Caco-2 (cell line): ENCODE measurements around the gene ABRACL. TPM values are rescaled to one million over a fixed set of nuclear protein-coding genes. Genes with fewer than 3 reads are reported as not detected.

ENCODE experiments used
- BruUV-seq: library from RNA; stranded (reverse); fragments of 400-500 nt; replicated peaks from 2 replicates; lab custom pipeline; 2021; lab: Mats Ljungman, UMichigan
- CTCF ChIA-PET: fragments of 300-600 bp; sonication (Branson Sonifier 250); formaldehyde crosslinking; loops from one replicate; lab custom pipeline; 2022; ENCODE audit warnings: antibody characterized with exemption; lab: Charles Lee
- POLR2A ChIA-PET: fragments of 300-600 bp; sonication (Branson Sonifier 250); formaldehyde crosslinking; loops from one replicate; lab custom pipeline; 2022; ENCODE audit warnings: antibody characterized with exemption; lab: Charles Lee
- DNase-seq, 2 experiments: peaks; one replicate each; pipeline versions ENCODE4 v3.0.0 to v3.0.0-alpha.2; 2020 to 2022
- H3K27me3 ChIP-seq: replicated peaks from 2 replicates; pipeline ENCODE4 v1.6.0; 2011; ENCODE audit warnings: low read length; ENCODE audit not compliant: control insufficient read depth, insufficient read depth
- H3K36me3 ChIP-seq: 2 replicates; pipeline ENCODE4 v1.5.1; 2011; ENCODE audit warnings: low read length; ENCODE audit not compliant: control insufficient read depth, insufficient read depth
- H3K4me1 ChIP-seq: fragments of 250-450 bp; sonication (Bioruptor Pico); 2 replicates; pipeline ENCODE4 v1.5.1; 2020; ENCODE audit warnings: mild to moderate bottlenecking
- H3K4me3 ChIP-seq: 2 replicates; pipeline ENCODE4 v1.5.1; 2011; ENCODE audit warnings: low read depth, mild to moderate bottlenecking, control low read depth, low read length
- H3K9me3 ChIP-seq: fragments of 250-450 bp; sonication (Bioruptor Pico); 2 replicates; pipeline ENCODE4 v1.5.1; 2020; ENCODE audit warnings: mild to moderate bottlenecking, moderate library complexity
- H3K27ac Mint-ChIP-seq: one replicate; pipeline ENCODE4 v1.8.0; 2022; ENCODE audit warnings: mixed read lengths; ENCODE audit not compliant: unreplicated experiment
- H3K27me3 Mint-ChIP-seq: one replicate; pipeline ENCODE4 v1.8.0; 2022; ENCODE audit warnings: mixed read lengths; ENCODE audit not compliant: insufficient read depth, unreplicated experiment
- H3K36me3 Mint-ChIP-seq: one replicate; pipeline ENCODE4 v1.8.0; 2022; ENCODE audit warnings: mild to moderate bottlenecking, mixed read lengths; ENCODE audit not compliant: insufficient read depth, unreplicated experiment
- H3K4me1 Mint-ChIP-seq: one replicate; pipeline ENCODE4 v1.8.0; 2022; ENCODE audit warnings: low read depth, mixed read lengths; ENCODE audit not compliant: unreplicated experiment
- H3K4me3 Mint-ChIP-seq: one replicate; pipeline ENCODE4 v1.8.0; 2022; ENCODE audit warnings: mild to moderate bottlenecking, moderate library complexity, mixed read lengths; ENCODE audit not compliant: unreplicated experiment
- H3K9me3 Mint-ChIP-seq: one replicate; pipeline ENCODE4 v1.8.0; 2022; ENCODE audit warnings: mixed read lengths; ENCODE audit not compliant: unreplicated experiment
- intact Hi-C: fragments of 100-400 bp; cut with micrococcal nuclease; formaldehyde crosslinking; loops from one replicate; pipeline ENCODE4 v1.10.0; 2022; ENCODE audit not compliant: unreplicated experiment
- total RNA-seq: library from RNA; stranded (reverse); gene quantifications from 2 replicates; pipeline ENCODE4 v1.2.3, GENCODE V29; 2022
- TF ChIP-seq, protein P1 (sequence below), 2 experiments: fragments of 200-600 bp in 1 of 2; IDR thresholded peaks; 1 replicate in 1 of 2; 2 replicates in 1 of 2; pipeline versions ENCODE4 v1.5.1 to v1.8.0; 2011 to 2022; ENCODE audit warnings: antibody characterized with exemption in 1 of 2, control low read depth in 1 of 2, inconsistent platforms in 1 of 2, low read depth in 1 of 2, low read length in 1 of 2, mild to moderate bottlenecking in 1 of 2, moderate library complexity in 1 of 2; ENCODE audit not compliant: insufficient read depth in 1 of 2, severe bottlenecking in 1 of 2, unreplicated experiment in 1 of 2

The ABRACL gene
- total RNA-seq, 1 experiment from 2014 or later, result 90.3 TPM

DNA sequence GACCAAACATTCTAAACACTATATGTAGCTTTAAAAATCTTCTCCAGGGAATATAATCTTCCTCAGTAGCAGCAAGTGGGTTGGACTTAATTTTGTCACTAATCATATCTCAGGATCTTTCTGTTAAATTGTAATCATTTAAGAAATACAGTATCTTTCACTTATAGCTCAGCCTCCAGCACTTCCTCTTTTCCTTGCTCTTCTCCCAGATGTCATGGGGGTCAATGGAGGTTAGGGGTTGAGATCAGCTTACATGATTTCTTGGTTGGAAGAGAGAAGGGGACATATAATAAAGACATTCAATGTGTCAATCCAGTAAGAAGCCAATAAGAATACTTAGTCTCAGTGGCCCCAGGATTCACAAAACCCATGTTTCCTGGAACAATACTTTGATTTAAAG is 24.8 kb upstream of the ABRACL start:
- Mint-ChIP-seq H3K4me1 (peaks cover 6% of the 10 kb centered on the region), H3K9me3 (no peaks in the 10 kb centered on the region), H3K27me3 (no peaks in the 10 kb centered on the region), H3K36me3 (no peaks in the 10 kb centered on the region), H3K4me3 (no peak overlapping the region), H3K27ac (no peak overlapping the region)
- no peaks in the 10 kb centered on the region for H3K36me3 ChIP-seq
- TF ChIP-seq, protein P1, sequence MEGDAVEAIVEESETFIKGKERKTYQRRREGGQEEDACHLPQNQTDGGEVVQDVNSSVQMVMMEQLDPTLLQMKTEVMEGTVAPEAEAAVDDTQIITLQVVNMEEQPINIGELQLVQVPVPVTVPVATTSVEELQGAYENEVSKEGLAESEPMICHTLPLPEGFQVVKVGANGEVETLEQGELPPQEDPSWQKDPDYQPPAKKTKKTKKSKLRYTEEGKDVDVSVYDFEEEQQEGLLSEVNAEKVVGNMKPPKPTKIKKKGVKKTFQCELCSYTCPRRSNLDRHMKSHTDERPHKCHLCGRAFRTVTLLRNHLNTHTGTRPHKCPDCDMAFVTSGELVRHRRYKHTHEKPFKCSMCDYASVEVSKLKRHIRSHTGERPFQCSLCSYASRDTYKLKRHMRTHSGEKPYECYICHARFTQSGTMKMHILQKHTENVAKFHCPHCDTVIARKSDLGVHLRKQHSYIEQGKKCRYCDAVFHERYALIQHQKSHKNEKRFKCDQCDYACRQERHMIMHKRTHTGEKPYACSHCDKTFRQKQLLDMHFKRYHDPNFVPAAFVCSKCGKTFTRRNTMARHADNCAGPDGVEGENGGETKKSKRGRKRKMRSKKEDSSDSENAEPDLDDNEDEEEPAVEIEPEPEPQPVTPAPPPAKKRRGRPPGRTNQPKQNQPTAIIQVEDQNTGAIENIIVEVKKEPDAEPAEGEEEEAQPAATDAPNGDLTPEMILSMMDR (IDR thresholded peaks at IDR 0.05; ENCODE audit: insufficient read depth in 1 of 2, low read depth in 1 of 2, low read length in 1 of 2, severe bottlenecking in 1 of 2, unreplicated experiment in 1 of 2), result no peak
- H3K4me3 ChIP-seq, result no peak overlapping the region
- H3K4me1 ChIP-seq, result no peaks in the 10 kb centered on the region
- no TSS peak for BruUV-seq
- CTCF ChIA-PET, result no interaction called here
- H3K9me3 ChIP-seq, result no peaks in the 10 kb centered on the region
- no peak for DNase-seq
- POLR2A ChIA-PET, result no interaction called here
- H3K27me3 ChIP-seq, result no peaks in the 10 kb centered on the region
- intact Hi-C loops, result no loop called here

DNA sequence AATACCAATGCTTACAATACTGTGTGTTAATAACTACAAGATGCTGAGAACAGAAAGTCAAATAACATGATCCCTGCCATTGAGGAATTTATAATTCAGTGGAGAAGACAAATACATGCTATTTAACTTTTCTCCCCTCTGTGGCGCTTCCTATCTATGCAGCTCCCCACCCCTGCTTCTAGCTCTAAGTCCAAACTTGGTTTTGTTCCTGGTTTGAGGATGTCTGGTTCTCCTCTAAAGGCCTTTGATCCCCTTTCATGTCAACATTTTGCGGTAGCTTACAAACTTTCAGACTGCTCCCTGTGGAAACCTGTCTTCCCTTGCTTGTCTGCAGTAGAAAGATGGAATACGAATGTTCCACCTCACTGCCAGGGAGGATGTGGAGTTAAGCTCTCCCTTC is 22.1 kb upstream of the ABRACL start:
- intact Hi-C loops, result no loop called here
- POLR2A ChIA-PET, result no interaction called here
- no peaks in the 10 kb centered on the region for H3K36me3 Mint-ChIP-seq
- 0 out of 2 replicates have a peak, but pooled peaks cover 10% of the 10 kb centered on the region for H3K4me1 ChIP-seq
- H3K9me3 Mint-ChIP-seq, result no peaks in the 10 kb centered on the region
- H3K4me1 Mint-ChIP-seq, result peaks cover 6% of the 10 kb centered on the region
- BruUV-seq, result no TSS peak
- H3K9me3 ChIP-seq, result no peaks in the 10 kb centered on the region
- no peak for DNase-seq
- H3K36me3 ChIP-seq, result no peaks in the 10 kb centered on the region
- H3K27ac Mint-ChIP-seq, result no peak overlapping the region
- H3K27me3 ChIP-seq, result no peaks in the 10 kb centered on the region
- no peak overlapping the region for H3K4me3 ChIP-seq
- CTCF ChIA-PET, result no interaction called here
- H3K4me3 Mint-ChIP-seq, result no peak overlapping the region
- H3K27me3 Mint-ChIP-seq, result no peaks in the 10 kb centered on the region
- TF ChIP-seq, protein P1 (IDR thresholded peaks at IDR 0.05; ENCODE audit: insufficient read depth in 1 of 2, low read depth in 1 of 2, low read length in 1 of 2, severe bottlenecking in 1 of 2, unreplicated experiment in 1 of 2), result no peak

DNA sequence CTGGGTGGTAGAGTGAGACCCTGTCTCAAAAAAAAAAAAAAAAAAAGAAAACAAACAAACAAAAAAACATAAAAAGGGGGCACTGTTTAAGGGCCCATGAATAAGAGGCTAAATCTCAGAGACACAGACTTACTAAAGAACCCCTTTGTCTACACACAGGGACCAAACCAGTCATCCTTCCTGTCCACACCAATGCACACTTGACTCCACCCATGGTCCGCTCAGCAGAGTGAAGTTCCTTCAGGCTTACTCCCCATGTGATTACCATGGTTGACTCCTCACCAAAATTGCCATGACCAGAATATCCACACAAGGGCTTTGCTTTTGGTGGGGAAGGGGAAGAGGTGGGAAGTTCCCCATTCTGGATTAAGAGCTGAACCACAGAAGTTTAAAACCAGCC is 21.1 kb upstream of the ABRACL start:
- no peaks in the 10 kb centered on the region for H3K9me3 Mint-ChIP-seq
- DNase-seq, result no peak
- Histone ChIP-seq H3K4me1 (0 out of 2 replicates have a peak, but pooled peaks cover 10% of the 10 kb centered on the region), H3K4me3 (no peak overlapping the region), H3K9me3 (no peaks in the 10 kb centered on the region), H3K36me3 (no peaks in the 10 kb centered on the region), H3K27me3 (no peaks in the 10 kb centered on the region)
- no TSS peak for BruUV-seq
- no peaks in the 10 kb centered on the region for H3K36me3 Mint-ChIP-seq
- peaks cover 6% of the 10 kb centered on the region for H3K4me1 Mint-ChIP-seq
- H3K4me3 Mint-ChIP-seq, result no peak overlapping the region
- intact Hi-C loops, result no loop called here
- ChIA-PET POLR2A (no interaction called here), CTCF (no interaction called here)
- H3K27ac Mint-ChIP-seq, result no peak overlapping the region
- TF ChIP-seq, protein P1 (IDR thresholded peaks at IDR 0.05; ENCODE audit: insufficient read depth in 1 of 2, low read depth in 1 of 2, low read length in 1 of 2, severe bottlenecking in 1 of 2, unreplicated experiment in 1 of 2), result no peak
- H3K27me3 Mint-ChIP-seq, result no peaks in the 10 kb centered on the region
